WERI-Rb-1 (cell line): ENCODE data around the gene TSPAN5.
"Not testable (repeated sequence)": the region's sequence is repeated elsewhere in the genome, so short reads cannot be mapped to it uniquely, and the experiment has no call there.

Source experiments
- DNase-seq: peaks from one replicate; pipeline ENCODE4 v3.0.0-alpha.2; 2020
- H3K27ac ChIP-seq: fragments of 250-450 bp; sonication (Bioruptor Pico); 2 replicates; pipeline ENCODE4 v1.5.1; 2020; ENCODE audit warnings: mild to moderate bottlenecking, moderate library complexity
- H3K27me3 ChIP-seq: fragments of 250-450 bp; sonication (Bioruptor Pico); 2 replicates; pipeline ENCODE4 v1.5.1; 2021; ENCODE audit warnings: mild to moderate bottlenecking, low read depth, moderate library complexity; ENCODE audit not compliant: insufficient read depth, severe bottlenecking
- H3K36me3 ChIP-seq: fragments of 250-450 bp; sonication (Bioruptor Pico); 2 replicates; pipeline ENCODE4 v1.5.1; 2020; ENCODE audit warnings: mild to moderate bottlenecking, moderate library complexity
- H3K4me3 ChIP-seq: 2 replicates; pipeline ENCODE4 v1.5.1; 2011; ENCODE audit warnings: low read depth, mild to moderate bottlenecking, control low read depth, low read length
- H3K9me3 ChIP-seq: fragments of 250-450 bp; sonication (Bioruptor Pico); 2 replicates; pipeline ENCODE4 v1.5.1; 2021; ENCODE audit warnings: mild to moderate bottlenecking, moderate library complexity; ENCODE audit not compliant: severe bottlenecking
- TF ChIP-seq, protein P1 (sequence below): IDR thresholded peaks from 2 replicates; pipeline ENCODE4 v1.5.1; 2011; ENCODE audit warnings: low read depth, mild to moderate bottlenecking, control low read depth, inconsistent platforms, low read length

TSPAN5 gene

DNA sequence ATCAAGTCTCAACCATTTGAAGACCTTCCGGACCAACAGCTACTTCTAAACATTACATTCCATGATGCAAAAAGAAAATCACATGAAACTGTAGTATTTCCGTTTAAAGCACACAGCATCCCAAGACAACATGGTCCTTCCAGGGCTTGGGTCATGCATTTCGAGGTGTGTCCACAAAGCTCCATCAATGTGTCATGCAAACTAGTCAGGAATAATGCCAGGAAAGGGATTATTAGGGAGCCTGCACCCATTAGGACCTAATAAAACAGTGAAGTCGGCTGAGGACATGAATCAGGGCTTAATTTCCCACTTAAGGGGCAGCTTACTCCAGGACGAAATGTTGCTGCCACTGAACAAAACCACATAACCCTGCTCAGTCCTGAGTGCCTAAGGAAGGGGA lies 177.9 kb downstream of the TSPAN5 start:
- Histone ChIP-seq H3K27ac (no peak overlapping the region), H3K9me3 (no peaks in the 10 kb centered on the region), H3K4me3 (no peak overlapping the region), H3K36me3 (peaks cover 15% of the 10 kb centered on the region), H3K27me3 (no peaks in the 10 kb centered on the region)
- no peak for DNase-seq
- TF ChIP-seq, protein P1, sequence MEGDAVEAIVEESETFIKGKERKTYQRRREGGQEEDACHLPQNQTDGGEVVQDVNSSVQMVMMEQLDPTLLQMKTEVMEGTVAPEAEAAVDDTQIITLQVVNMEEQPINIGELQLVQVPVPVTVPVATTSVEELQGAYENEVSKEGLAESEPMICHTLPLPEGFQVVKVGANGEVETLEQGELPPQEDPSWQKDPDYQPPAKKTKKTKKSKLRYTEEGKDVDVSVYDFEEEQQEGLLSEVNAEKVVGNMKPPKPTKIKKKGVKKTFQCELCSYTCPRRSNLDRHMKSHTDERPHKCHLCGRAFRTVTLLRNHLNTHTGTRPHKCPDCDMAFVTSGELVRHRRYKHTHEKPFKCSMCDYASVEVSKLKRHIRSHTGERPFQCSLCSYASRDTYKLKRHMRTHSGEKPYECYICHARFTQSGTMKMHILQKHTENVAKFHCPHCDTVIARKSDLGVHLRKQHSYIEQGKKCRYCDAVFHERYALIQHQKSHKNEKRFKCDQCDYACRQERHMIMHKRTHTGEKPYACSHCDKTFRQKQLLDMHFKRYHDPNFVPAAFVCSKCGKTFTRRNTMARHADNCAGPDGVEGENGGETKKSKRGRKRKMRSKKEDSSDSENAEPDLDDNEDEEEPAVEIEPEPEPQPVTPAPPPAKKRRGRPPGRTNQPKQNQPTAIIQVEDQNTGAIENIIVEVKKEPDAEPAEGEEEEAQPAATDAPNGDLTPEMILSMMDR, result no peak

DNA sequence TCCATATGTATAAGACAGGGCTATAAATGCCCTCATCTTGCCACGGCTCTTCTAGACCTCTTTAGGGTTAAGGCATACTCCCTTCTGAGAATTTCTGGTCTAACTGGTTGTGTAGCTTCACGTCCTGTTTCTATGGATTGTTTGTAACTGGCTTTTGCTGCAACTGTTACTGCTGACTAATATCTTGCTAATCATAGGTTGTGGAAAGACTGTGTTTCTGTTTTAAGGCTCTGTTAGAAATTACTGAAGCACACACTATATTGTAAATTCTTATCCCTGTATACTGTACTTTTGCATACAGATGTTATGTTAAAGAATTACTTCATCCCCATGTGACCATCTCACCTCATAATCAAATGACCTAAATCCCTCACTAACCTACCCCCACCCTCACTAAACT lies 178.8 kb downstream of the TSPAN5 start:
- not testable (repeated sequence) for H3K4me3 ChIP-seq, H3K27ac ChIP-seq, H3K27me3 ChIP-seq, H3K9me3 ChIP-seq, DNase-seq
- peaks cover 23% of the 10 kb centered on the region for H3K36me3 ChIP-seq

DNA sequence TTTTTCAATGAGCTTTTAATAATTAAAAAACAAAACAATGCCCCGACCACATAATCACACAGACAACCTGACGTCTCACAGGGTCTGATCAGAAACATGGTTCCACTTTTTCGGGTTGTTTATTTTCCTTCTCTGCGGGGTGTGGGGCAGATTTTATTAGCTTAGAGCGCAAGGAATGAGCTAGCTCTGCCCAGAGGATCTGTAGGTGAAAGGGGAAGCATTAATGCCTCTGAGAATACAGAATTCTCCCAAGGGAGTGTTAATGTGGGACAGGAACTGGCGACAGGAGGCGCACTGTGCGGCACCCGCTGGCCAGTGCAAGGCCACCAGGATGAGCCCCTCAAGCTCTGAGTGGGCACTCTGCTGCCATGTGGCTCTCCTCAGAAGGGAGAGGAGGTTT lies 181.5 kb downstream of the TSPAN5 start:
- TF ChIP-seq, protein P1, result no peak
- H3K4me3 ChIP-seq, result no peak overlapping the region
- DNase-seq, result no peak
- no peaks in the 10 kb centered on the region for H3K27me3 ChIP-seq
- H3K27ac ChIP-seq, result no peak overlapping the region
- no peaks in the 10 kb centered on the region for H3K9me3 ChIP-seq
- H3K36me3 ChIP-seq, result peaks cover 43% of the 10 kb centered on the region

DNA sequence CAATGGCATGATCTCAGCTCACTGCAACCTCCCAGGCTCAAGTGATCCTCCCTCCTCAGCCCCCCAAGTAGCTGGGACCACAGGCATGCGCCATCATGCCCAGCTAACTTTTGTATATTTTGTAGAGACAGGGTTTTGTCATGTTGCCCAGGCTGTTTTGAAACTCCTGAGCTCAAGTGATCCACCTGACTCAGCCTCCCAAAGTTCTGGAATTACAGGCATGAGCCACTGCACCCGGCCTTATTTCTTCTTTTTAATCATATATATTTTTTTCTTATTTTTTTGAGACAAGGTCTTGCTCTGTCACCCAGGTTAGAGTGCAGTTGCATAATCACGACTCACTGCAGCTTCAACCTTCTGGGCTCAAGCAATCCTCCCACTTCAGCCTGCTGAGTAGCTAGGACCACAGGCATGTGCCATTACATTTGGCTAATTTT lies 184.0 kb downstream of the TSPAN5 start:
- no peak for DNase-seq
- H3K27ac ChIP-seq, result no peak overlapping the region
- no peaks in the 10 kb centered on the region for H3K27me3 ChIP-seq
- H3K36me3 ChIP-seq, result peaks cover 50% of the 10 kb centered on the region
- TF ChIP-seq, protein P1, result no peak
- H3K4me3 ChIP-seq, result no peak overlapping the region
- H3K9me3 ChIP-seq, result no peaks in the 10 kb centered on the region

DNA sequence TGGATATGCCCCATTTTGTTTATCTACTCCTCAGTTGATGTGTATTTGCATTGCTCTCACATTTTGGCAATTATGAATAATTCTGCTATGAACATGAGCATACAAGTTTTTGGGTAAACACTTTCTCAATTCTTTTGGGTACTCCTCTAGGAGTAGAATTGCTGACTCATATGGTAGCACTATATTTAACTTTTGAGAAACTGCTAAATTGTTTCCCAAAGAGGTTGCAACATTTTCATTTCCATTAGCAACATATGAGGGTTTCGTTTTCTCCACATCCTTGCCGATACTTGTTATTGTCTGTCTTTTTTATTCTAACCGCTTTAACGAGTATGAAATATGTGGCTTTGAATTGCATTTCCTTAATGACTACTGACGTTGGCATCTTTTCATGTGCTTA lies 185.4 kb downstream of the TSPAN5 start:
- no peak overlapping the region for H3K27ac ChIP-seq
- DNase-seq, result no peak
- H3K27me3 ChIP-seq, result no peaks in the 10 kb centered on the region
- H3K9me3 ChIP-seq, result no peaks in the 10 kb centered on the region
- no peak overlapping the region for H3K4me3 ChIP-seq
- TF ChIP-seq, protein P1, result no peak
- H3K36me3 ChIP-seq, result peaks cover 45% of the 10 kb centered on the region

DNA sequence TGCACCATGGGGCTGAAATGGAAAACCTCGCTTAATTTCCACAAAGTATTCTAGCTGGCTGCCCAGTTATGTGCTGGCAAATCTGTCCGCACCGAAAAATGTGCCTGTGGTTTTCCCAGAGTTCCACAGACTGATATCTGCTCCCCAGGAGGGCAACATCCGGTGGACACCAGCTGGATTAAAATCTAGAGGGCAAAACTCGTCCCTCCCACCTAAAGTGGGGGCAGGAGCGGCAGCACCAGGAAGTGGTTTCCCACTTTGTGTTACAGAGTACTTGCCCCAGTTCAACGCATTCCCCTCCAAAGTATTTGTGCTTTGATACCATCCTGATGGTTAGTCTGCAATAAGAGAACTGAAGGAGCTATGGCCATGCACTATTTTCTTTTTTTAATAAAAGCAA lies 187.6 kb downstream of the TSPAN5 start:
- Histone ChIP-seq H3K36me3 (peaks cover 35% of the 10 kb centered on the region), H3K4me3 (no peak overlapping the region), H3K27ac (no peak overlapping the region), H3K27me3 (no peaks in the 10 kb centered on the region), H3K9me3 (no peaks in the 10 kb centered on the region)
- TF ChIP-seq, protein P1, result no peak
- DNase-seq, result no peak
